HepG2 (cell line): ENCODE data around the gene OGFOD3. TPM values are rescaled to one million over a fixed set of nuclear protein-coding genes. Genes with fewer than 3 reads are reported as not detected.
A peak's percentile ranks its signal among the peaks of the same experiment; 100 is the strongest.

Source experiments
- EP300 ChIP-seq, 3 experiments: sonication (generic) in 1 of 3; formaldehyde crosslinking in 1 of 3; IDR thresholded peaks; 2 replicates each; pipeline versions ENCODE4 v1.5.1 to v1.6.1; 2011 to 2020; ENCODE audit warnings: low read depth in 2 of 3, low read length in 2 of 3, borderline replicate concordance in 1 of 3, improper control_type of control experiment in 1 of 3, mild to moderate bottlenecking in 1 of 3, missing genetic modification reagents in 1 of 3, moderate library complexity in 1 of 3
- ETV6 ChIP-seq: sonication (generic); formaldehyde crosslinking; conservative IDR thresholded peaks from 2 replicates; pipeline ENCODE4 v1.4.0; 2020; ENCODE audit warnings: missing genetic modification reagents
- IRF2 ChIP-seq: IDR thresholded peaks from 2 replicates; pipeline ENCODE4 v1.6.1; 2018; ENCODE audit warnings: missing genetic modification reagents, missing compliant biosample characterization
- KLF16 ChIP-seq, 2 experiments: sonication (generic) in 1 of 2; formaldehyde crosslinking in 1 of 2; IDR thresholded peaks; 2 replicates each; pipeline versions ENCODE4 v1.6.1 to v1.8.0; 2016 to 2023; ENCODE audit warnings: missing genetic modification reagents in 2 of 2, missing compliant biosample characterization in 1 of 2
- MED8 ChIP-seq: sonication (generic); formaldehyde crosslinking; IDR thresholded peaks from 2 replicates; pipeline ENCODE4 v1.8.1; 2023; ENCODE audit warnings: mild to moderate bottlenecking, missing genetic modification reagents; ENCODE audit not compliant: insufficient replicate concordance
- MZF1 ChIP-seq: sonication (generic); formaldehyde crosslinking; IDR thresholded peaks from 2 replicates; pipeline ENCODE4 v1.8.1; 2023; ENCODE audit warnings: mild to moderate bottlenecking, missing genetic modification reagents, borderline replicate concordance
- NONO ChIP-seq, 2 experiments: fragments of 450-650 bp in 1 of 2; sonication (generic) in 1 of 2; formaldehyde crosslinking in 1 of 2; IDR thresholded peaks in 1 of 2; conservative IDR thresholded peaks in 1 of 2; 2 replicates each; pipeline versions ENCODE4 v1.6.1 to v1.8.0; 2017 to 2022; ENCODE audit warnings: mild to moderate bottlenecking in 1 of 2, missing genetic modification reagents in 1 of 2, moderate library complexity in 1 of 2
- NR2F2 ChIP-seq: IDR thresholded peaks from 2 replicates; pipeline ENCODE4 v1.6.1; 2012; ENCODE audit warnings: low read depth, inconsistent platforms, borderline replicate concordance
- RBM22 ChIP-seq: fragments of 200-400 bp; formaldehyde crosslinking; optimal IDR thresholded peaks from 2 replicates; pipeline ENCODE3; 2017; ENCODE audit warnings: mild to moderate bottlenecking, low read length, moderate library complexity
- ZFY ChIP-seq: sonication (generic); formaldehyde crosslinking; IDR thresholded peaks from 2 replicates; pipeline ENCODE4 v1.4.0; 2020; ENCODE audit warnings: missing genetic modification reagents
- ZNF180 ChIP-seq: sonication (generic); formaldehyde crosslinking; IDR thresholded peaks from 2 replicates; pipeline ENCODE4 v1.4.0; 2020; ENCODE audit warnings: low read depth, missing genetic modification reagents, borderline replicate concordance
- ZNF451 ChIP-seq: sonication (generic); formaldehyde crosslinking; IDR thresholded peaks from 2 replicates; pipeline ENCODE4 v1.5.0; 2020; ENCODE audit warnings: mild to moderate bottlenecking, missing genetic modification reagents
- ZNF616 ChIP-seq: sonication (generic); formaldehyde crosslinking; IDR thresholded peaks from 2 replicates; pipeline ENCODE4 v1.5.0; 2020; ENCODE audit warnings: low read depth, mild to moderate bottlenecking, missing genetic modification reagents
- polyA plus RNA-seq, 8 experiments: library from polyadenylated mRNA; depleted of rRNA in 3 of 8; stranded (reverse) in 7 of 8; unstranded in 1 of 8; fragments of >200 nt; fragmentation: Illumina TruSeq in 4 of 8; extraction: Trizol in 4 of 8; gene quantifications; 2 replicates each; pipeline versions ENCODE4 v1.2.1 to v1.2.3, GENCODE V29; 2011 to 2016; ENCODE audit warnings: low read depth in 4 of 8, missing spikeins in 1 of 8, mixed read lengths in 1 of 8; ENCODE audit not compliant: insufficient read depth in 1 of 8
- total RNA-seq, 5 experiments: library from RNA; depleted of rRNA; stranded (reverse); fragments of >200 nt; fragmentation: Illumina TruSeq; extraction: Trizol; gene quantifications; 2 replicates each; pipeline ENCODE4 v1.2.3, GENCODE V29; 2016; ENCODE audit warnings: low read depth in 1 of 5
- TF ChIP-seq, protein P1 (sequence below): sonication (generic); formaldehyde crosslinking; IDR thresholded peaks from 2 replicates; pipeline ENCODE4 v1.5.0; 2020; ENCODE audit warnings: mild to moderate bottlenecking, missing genetic modification reagents
- TF ChIP-seq, protein P2 (sequence below): sonication (generic); formaldehyde crosslinking; IDR thresholded peaks from 2 replicates; pipeline ENCODE4 v1.5.1; 2020; ENCODE audit warnings: missing genetic modification reagents, mild to moderate bottlenecking, borderline replicate concordance
- TF ChIP-seq, protein P3 (sequence below): fragments of 450-650 bp; IDR thresholded peaks from 2 replicates; pipeline ENCODE4 v1.6.1; 2017; ENCODE audit warnings: mild to moderate bottlenecking

The OGFOD3 gene
- total and polyA plus RNA-seq, 2 of the 13 experiments (the other 11 are each of a cell fraction or from before 2014, with no cell fraction given), result 40.0 to 42.1 TPM

DNA sequence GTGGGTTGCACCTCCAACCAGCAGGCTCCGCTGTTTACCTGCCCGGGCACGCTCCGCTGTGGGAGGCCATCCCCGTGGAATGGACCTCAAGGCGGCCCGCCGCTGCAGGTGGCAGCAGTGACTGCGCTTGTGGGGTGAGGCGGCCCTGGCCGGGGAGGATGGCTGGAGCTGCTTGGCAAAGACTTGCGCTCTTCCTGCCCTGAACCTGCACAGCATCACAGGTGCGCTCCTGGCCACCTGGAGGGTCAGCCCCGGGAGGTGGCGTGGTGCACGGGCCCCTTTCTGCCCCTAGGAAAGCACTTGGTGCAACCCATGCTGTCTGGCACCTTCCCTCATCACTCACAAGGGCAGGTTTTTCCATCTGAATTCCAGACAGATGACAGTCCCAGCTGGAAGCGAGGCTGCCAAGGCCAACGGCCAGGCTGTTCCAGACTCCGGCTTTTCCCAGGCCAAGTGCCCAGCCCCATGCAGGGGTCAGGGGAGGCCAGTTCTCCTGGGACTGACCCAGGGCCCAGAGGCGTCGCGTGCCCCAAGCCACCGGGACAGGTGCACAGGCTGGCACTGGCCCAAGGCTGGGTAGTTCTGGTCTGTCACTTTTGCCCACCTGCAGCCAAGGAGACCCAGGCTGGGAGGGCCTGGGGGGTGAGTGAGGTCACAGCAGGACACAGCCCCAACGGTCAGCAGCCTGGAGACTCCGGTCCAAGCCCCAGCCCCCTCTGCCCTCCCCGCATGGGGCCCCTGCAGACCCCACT is 33.5 kb downstream of the OGFOD3 start (continued):
- TF ChIP-seq MED8 (CRISPR knock-in tag), result no peak
- TF ChIP-seq ZNF451 (CRISPR knock-in tag), result 0 out of 2 replicates have a peak, but pooled peaks have one; percentile 46
- TF ChIP-seq ZNF616, result no peak
- TF ChIP-seq, protein P1, sequence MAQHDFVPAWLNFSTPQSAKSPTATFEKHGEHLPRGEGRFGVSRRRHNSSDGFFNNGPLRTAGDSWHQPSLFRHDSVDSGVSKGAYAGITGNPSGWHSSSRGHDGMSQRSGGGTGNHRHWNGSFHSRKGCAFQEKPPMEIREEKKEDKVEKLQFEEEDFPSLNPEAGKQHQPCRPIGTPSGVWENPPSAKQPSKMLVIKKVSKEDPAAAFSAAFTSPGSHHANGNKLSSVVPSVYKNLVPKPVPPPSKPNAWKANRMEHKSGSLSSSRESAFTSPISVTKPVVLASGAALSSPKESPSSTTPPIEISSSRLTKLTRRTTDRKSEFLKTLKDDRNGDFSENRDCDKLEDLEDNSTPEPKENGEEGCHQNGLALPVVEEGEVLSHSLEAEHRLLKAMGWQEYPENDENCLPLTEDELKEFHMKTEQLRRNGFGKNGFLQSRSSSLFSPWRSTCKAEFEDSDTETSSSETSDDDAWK, result no peak
- peak in 1 of 2 experiments; percentile 42; a peak in 2 of 4 replicates for TF ChIP-seq EP300 (IDR thresholded peaks at IDR 0.05; ENCODE audit: low read depth in 2 of 2, low read length in 2 of 2)
- TF ChIP-seq EP300 (CRISPR knock-in tag; IDR thresholded peaks at IDR 0.05; ENCODE audit: borderline replicate concordance), result no peak
- 0 out of 4 replicates have a peak, but pooled peaks of 1 of the 2 experiments have one; percentile 31 for TF ChIP-seq KLF16 (CRISPR knock-in tag; IDR thresholded peaks at IDR 0.05)
- no peak for TF ChIP-seq MZF1 (CRISPR knock-in tag)
- TF ChIP-seq RBM22, result no peak
- no peak for TF ChIP-seq ZNF180 (CRISPR knock-in tag)
- peak; percentile 41 for TF ChIP-seq ZFY (CRISPR knock-in tag)
- no peak for TF ChIP-seq ETV6
- TF ChIP-seq, protein P2, sequence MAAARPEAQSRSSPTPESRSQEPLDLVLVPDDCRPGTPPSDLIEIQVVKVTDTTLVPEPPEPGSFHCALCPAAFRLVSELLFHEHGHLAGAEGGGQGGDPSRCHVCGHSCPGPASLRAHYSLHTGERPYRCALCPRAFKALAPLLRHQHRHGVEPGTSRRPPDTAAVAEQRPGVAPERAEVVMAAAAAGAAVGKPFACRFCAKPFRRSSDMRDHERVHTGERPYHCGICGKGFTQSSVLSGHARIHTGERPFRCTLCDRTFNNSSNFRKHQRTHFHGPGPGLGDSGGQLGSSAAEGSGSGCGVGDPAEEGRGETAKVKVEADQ (CRISPR knock-in tag), result no peak
- TF ChIP-seq, protein P3, sequence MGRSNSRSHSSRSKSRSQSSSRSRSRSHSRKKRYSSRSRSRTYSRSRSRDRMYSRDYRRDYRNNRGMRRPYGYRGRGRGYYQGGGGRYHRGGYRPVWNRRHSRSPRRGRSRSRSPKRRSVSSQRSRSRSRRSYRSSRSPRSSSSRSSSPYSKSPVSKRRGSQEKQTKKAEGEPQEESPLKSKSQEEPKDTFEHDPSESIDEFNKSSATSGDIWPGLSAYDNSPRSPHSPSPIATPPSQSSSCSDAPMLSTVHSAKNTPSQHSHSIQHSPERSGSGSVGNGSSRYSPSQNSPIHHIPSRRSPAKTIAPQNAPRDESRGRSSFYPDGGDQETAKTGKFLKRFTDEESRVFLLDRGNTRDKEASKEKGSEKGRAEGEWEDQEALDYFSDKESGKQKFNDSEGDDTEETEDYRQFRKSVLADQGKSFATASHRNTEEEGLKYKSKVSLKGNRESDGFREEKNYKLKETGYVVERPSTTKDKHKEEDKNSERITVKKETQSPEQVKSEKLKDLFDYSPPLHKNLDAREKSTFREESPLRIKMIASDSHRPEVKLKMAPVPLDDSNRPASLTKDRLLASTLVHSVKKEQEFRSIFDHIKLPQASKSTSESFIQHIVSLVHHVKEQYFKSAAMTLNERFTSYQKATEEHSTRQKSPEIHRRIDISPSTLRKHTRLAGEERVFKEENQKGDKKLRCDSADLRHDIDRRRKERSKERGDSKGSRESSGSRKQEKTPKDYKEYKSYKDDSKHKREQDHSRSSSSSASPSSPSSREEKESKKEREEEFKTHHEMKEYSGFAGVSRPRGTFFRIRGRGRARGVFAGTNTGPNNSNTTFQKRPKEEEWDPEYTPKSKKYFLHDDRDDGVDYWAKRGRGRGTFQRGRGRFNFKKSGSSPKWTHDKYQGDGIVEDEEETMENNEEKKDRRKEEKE, result no peak
- no peak for TF ChIP-seq NR2F2
- TF ChIP-seq IRF2 (CRISPR knock-in tag), result peak; percentile 60; the same call in 1 of the 2 replicates
- TF ChIP-seq NONO (IDR thresholded peaks at IDR 0.05), result no peak
- peak; percentile 77; the same call in 1 of the 2 replicates for TF ChIP-seq NONO (CRISPR knock-in tag; conservative IDR thresholded peaks at IDR 0.05)
